ENCODE results near the gene ST7.
A peak's percentile ranks its signal among the peaks of the same experiment; 100 is the strongest.

Gene ST7

GRCh38 chr7:117154721-117155120, 201.4 kb downstream of the ST7 start:
- DNase-seq (ENCODE audit: low read depth, low spot score) = no peak

- no peak for DNase-seq (ENCODE audit: low read depth, low spot score)
Measured at GRCh38 chr7:117155694-117156093, 202.4 kb downstream of the ST7 start.

GRCh38 chr7:117157241-117158209, 204.2 kb downstream of the ST7 start:
- DNase-seq (ENCODE audit: low read depth, low spot score) = peak; percentile 96

GRCh38 chr7:117158941-117159697, 205.8 kb downstream of the ST7 start:
- peak; percentile 45 for DNase-seq (ENCODE audit: low read depth, low spot score)

GRCh38 chr7:117163101-117163500, 209.8 kb downstream of the ST7 start:
- DNase-seq (ENCODE audit: low read depth, low spot score) = no peak

- peak; percentile 29 for DNase-seq (ENCODE audit: low read depth, low spot score)
Measured at GRCh38 chr7:117164620-117165019, 211.3 kb downstream of the ST7 start.

GRCh38 chr7:117165656-117166055, 212.4 kb downstream of the ST7 start:
- no peak for DNase-seq (ENCODE audit: low read depth, low spot score)

GRCh38 chr7:117169907-117170306, 216.6 kb downstream of the ST7 start:
- DNase-seq (ENCODE audit: low read depth, low spot score) = peak; percentile 94

- DNase-seq (ENCODE audit: low read depth, low spot score) = no peak
Measured at GRCh38 chr7:117171106-117171505, 217.8 kb downstream of the ST7 start.

- DNase-seq (ENCODE audit: low read depth, low spot score) = no peak
Measured at GRCh38 chr7:117172283-117172682, 219.0 kb downstream of the ST7 start.

GRCh38 chr7:117173035-117173770, 219.9 kb downstream of the ST7 start:
- DNase-seq (ENCODE audit: low read depth, low spot score) = peak; percentile 80

- DNase-seq (ENCODE audit: low read depth, low spot score) = no peak
Measured at GRCh38 chr7:117176206-117176605, 222.9 kb downstream of the ST7 start.

GRCh38 chr7:117178600-117178999, 225.3 kb downstream of the ST7 start:
- no peak for DNase-seq (ENCODE audit: low read depth, low spot score)

GRCh38 chr7:117179701-117180100, 226.4 kb downstream of the ST7 start:
- no peak for DNase-seq (ENCODE audit: low read depth, low spot score)

- DNase-seq (ENCODE audit: low read depth, low spot score) = no peak
Measured at GRCh38 chr7:117183729-117184128, 230.4 kb downstream of the ST7 start.

- DNase-seq (ENCODE audit: low read depth, low spot score) = no peak
Measured at GRCh38 chr7:117184367-117184766, 231.1 kb downstream of the ST7 start.

- DNase-seq (ENCODE audit: low read depth, low spot score) = no peak
Measured at GRCh38 chr7:117185124-117185523, 231.8 kb downstream of the ST7 start.

GRCh38 chr7:117186218-117187010, 233.1 kb downstream of the ST7 start:
- peak; percentile 62 for DNase-seq (ENCODE audit: low read depth, low spot score)

GRCh38 chr7:117188376-117188775, 235.1 kb downstream of the ST7 start:
- DNase-seq (ENCODE audit: low read depth, low spot score) = no peak

- DNase-seq (ENCODE audit: low read depth, low spot score) = no peak
Measured at GRCh38 chr7:117188949-117189592, 235.8 kb downstream of the ST7 start.

GRCh38 chr7:117190104-117190503, 236.8 kb downstream of the ST7 start:
- DNase-seq (ENCODE audit: low read depth, low spot score) = no peak
